ENCODE results near the gene PLOD1. TPM values are rescaled to one million over a fixed set of nuclear protein-coding genes. Genes with fewer than 3 reads are reported as not detected.

PLOD1 gene
- total and polyA plus RNA-seq, 2 of the 13 experiments (the other 11 are each of a cell fraction or from before 2014, with no cell fraction given) = 70.1 to 318 TPM

- no peak for TF ChIP-seq ZNF644 (CRISPR knock-in tag; IDR thresholded peaks at IDR 0.05; ENCODE audit: low read depth)
- TF ChIP-seq ETS1 (CRISPR knock-in tag; IDR thresholded peaks at IDR 0.05) = no peak
- TF ChIP-seq MTF2 (CRISPR knock-in tag; IDR thresholded peaks at IDR 0.05; ENCODE audit: borderline replicate concordance) = no peak
These were observed 20.7 kb downstream of the PLOD1 start (continued) for GRCh38 chr1:11955221-11955620.

GRCh38 chr1:11957398-11957797 is 22.9 kb downstream of the PLOD1 start:
- H3K27ac ChIP-seq (ENCODE audit: extremely low read length, insufficient read depth, low read length) = no peak overlapping the region
- DNase-seq (ENCODE audit: low spot score) (no peak), FAIRE-seq (no peak), ATAC-seq (no peak)
- H4K20me1 ChIP-seq (ENCODE audit: insufficient read depth, low read length) = no peaks in the 10 kb centered on the region
- H3K36me3 ChIP-seq (replicated peaks in 1 of 2; ENCODE audit: control insufficient read depth in 1 of 2, insufficient read depth in 2 of 2, low read length in 2 of 2) = peaks cover 22 to 55% of the 10 kb centered on the region in 2 experiments
- 89% methylated on average over 5 of the region's 5 CpGs for WGBS (ENCODE audit: low lambda C conversion rate)
- no TSS peak for BruUV-seq (replicated peaks)
- H3K4me2 ChIP-seq (ENCODE audit: low read depth, low read length) = no peak overlapping the region
- CTCF ChIA-PET (ENCODE audit: low intra/inter-chr PET ratio, low total read pairs) = no interaction called here
- POLR2A ChIA-PET = interaction anchor here (1.4 kb wide), 1 partner anchor 49 kb away, joined by 4 read pairs; no protein-coding TSS in a partner anchor
- H3K27me3 ChIP-seq (ENCODE audit: control insufficient read depth in 1 of 2, insufficient read depth in 2 of 2, low read length in 2 of 2) = no peaks in the 10 kb centered on the region
- in situ Hi-C loops (cut with HindIII; ENCODE audit: extremely low pct_ligation_motif_present, low pct_unique_long_range_greater_than_20kb) (no loop called here), intact Hi-C loops (cut with micrococcal nuclease; ENCODE audit: unreplicated experiment) (no loop called here)
- no peak overlapping the region for H3K4me3 ChIP-seq (replicated peaks in 1 of 3; ENCODE audit: insufficient read depth in 1 of 3, low read depth in 2 of 3, low read length in 3 of 3)
- H3K79me2 ChIP-seq (ENCODE audit: insufficient read depth, low read length) = no peaks in the 10 kb centered on the region
- no peak overlapping the region for H3K9ac ChIP-seq (ENCODE audit: insufficient read depth, low read depth, low read length)
- no peak overlapping the region for H2AFZ ChIP-seq (ENCODE audit: low read length)
- no peak for TF ChIP-seq MZF1 (CRISPR knock-in tag; IDR thresholded peaks at IDR 0.05; ENCODE audit: borderline replicate concordance)
- TF ChIP-seq ATRX (CRISPR knock-in tag; IDR thresholded peaks at IDR 0.05; ENCODE audit: borderline replicate concordance) = no peak
- TF ChIP-seq ZNF414 (CRISPR knock-in tag; IDR thresholded peaks at IDR 0.05) = no peak
- TF ChIP-seq PAXIP1 (CRISPR knock-in tag; conservative IDR thresholded peaks at IDR 0.05) = no peak
- peaks cover 20% of the 10 kb centered on the region for H3K4me1 ChIP-seq (ENCODE audit: insufficient read depth, low read length)
- H3K9me3 ChIP-seq (ENCODE audit: low read length) = no peaks in the 10 kb centered on the region
